ENCODE data around the gene PIGS.

- TF ChIP-seq CTCF (IDR thresholded peaks at IDR 0.05) (no peak), POLR2AphosphoS5 (IDR thresholded peaks at IDR 0.05) (no peak), POLR2A (IDR thresholded peaks at IDR 0.05) (no peak)
Observed at GRCh38 chr17:28585851-28586250, 14.5 kb upstream of the PIGS start.
